ENCODE data around the gene PDZD2.

The PDZD2 gene

DNA sequence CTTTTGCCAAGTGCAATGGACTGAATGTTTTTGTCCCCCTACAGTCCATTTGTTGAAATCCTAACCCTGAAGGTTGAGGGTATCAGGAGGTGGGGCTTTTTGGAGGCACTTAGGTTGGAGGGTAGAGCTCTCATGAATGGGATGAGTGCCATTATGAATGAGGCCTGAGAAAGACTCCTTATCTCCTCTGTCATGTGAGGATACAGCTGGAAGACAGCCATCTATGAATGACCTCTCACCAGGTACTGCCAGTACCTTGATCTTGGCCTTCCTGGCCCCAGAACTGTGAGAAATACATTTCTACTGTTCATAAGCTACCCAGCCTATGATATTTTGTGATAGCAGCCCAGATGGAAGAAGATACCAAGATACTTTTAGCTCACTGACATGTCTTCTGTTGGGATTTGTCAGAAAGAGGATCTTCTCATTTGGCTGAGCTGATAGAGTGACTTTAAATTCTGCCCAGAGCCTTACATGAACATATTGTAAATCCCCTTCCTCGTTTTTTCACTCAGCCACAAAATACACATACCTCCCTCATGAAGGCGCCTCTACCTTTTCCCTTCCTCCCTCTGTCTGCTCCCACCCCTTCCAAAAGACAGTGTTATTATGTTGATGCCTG lies 256.4 kb downstream of the PDZD2 start:
- no peak for DNase-seq (ENCODE audit: extremely low spot score)
- ChIA-PET POLR2A (interaction anchor here (0.6 kb wide), 1 partner anchor 284 kb away, joined by 3 read pairs; no protein-coding TSS in a partner anchor), CTCF (interaction anchor here (1.3 kb wide), 1 partner anchor 12 kb away, joined by 3 read pairs; no protein-coding TSS in a partner anchor)
- TF ChIP-seq, protein P1, sequence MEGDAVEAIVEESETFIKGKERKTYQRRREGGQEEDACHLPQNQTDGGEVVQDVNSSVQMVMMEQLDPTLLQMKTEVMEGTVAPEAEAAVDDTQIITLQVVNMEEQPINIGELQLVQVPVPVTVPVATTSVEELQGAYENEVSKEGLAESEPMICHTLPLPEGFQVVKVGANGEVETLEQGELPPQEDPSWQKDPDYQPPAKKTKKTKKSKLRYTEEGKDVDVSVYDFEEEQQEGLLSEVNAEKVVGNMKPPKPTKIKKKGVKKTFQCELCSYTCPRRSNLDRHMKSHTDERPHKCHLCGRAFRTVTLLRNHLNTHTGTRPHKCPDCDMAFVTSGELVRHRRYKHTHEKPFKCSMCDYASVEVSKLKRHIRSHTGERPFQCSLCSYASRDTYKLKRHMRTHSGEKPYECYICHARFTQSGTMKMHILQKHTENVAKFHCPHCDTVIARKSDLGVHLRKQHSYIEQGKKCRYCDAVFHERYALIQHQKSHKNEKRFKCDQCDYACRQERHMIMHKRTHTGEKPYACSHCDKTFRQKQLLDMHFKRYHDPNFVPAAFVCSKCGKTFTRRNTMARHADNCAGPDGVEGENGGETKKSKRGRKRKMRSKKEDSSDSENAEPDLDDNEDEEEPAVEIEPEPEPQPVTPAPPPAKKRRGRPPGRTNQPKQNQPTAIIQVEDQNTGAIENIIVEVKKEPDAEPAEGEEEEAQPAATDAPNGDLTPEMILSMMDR (IDR thresholded peaks at IDR 0.05; ENCODE audit: control extremely low read depth, extremely low read depth, low read depth, missing control alignments): no peak

DNA sequence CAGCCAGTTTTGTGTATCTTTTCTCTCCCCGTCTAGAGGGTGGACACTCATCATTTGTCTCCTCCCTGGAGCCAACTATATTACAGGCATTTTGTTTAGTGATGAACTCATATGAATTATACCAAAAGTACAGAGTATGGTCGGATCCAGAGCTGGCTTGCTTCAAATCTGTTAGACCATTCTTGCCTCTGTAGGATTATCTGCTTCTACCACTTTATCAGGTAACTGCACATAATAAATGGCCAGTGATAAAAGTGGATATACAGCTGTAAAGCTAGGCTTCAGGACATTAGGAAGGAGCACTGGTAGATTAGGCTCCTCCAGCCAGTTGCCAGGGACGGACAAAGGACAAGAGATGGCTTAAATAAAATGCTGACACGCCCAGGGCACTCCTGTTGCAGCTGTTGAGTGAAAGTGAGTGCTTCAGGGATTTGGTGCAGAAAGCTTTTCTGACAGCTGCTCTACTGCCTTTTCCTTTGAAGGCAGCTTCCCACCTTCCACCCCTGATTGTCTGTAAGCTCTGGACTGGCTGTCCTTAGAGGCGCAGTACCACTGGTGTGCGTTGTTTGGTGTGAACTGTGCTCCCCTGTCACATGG lies 259.2 kb downstream of the PDZD2 start:
- POLR2A ChIA-PET: no interaction called here
- CTCF ChIA-PET: interaction anchor here (2.8 kb wide), 1 partner anchor 10 kb away, joined by 12 read pairs; no protein-coding TSS in a partner anchor
- no peak for DNase-seq (ENCODE audit: extremely low spot score)
- TF ChIP-seq, protein P1 (IDR thresholded peaks at IDR 0.05; ENCODE audit: control extremely low read depth, extremely low read depth, low read depth, missing control alignments): no peak

- CTCF ChIA-PET: interaction anchor here (2.8 kb wide), 1 partner anchor 8 kb away, joined by 12 read pairs; no protein-coding TSS in a partner anchor
- TF ChIP-seq, protein P1 (IDR thresholded peaks at IDR 0.05; ENCODE audit: control extremely low read depth, extremely low read depth, low read depth, missing control alignments): no peak
- POLR2A ChIA-PET: no interaction called here
- DNase-seq (ENCODE audit: extremely low spot score): no peak
Observed at GRCh38 chr5:31900296-31900865, 261.4 kb downstream of the PDZD2 start.

GRCh38 chr5:31901807-31902530 lies 263.0 kb downstream of the PDZD2 start:
- ChIA-PET CTCF (no interaction called here), POLR2A (no interaction called here)
- TF ChIP-seq, protein P1 (IDR thresholded peaks at IDR 0.05; ENCODE audit: control extremely low read depth, extremely low read depth, low read depth, missing control alignments): no peak
- no peak for DNase-seq (ENCODE audit: extremely low spot score)

DNA sequence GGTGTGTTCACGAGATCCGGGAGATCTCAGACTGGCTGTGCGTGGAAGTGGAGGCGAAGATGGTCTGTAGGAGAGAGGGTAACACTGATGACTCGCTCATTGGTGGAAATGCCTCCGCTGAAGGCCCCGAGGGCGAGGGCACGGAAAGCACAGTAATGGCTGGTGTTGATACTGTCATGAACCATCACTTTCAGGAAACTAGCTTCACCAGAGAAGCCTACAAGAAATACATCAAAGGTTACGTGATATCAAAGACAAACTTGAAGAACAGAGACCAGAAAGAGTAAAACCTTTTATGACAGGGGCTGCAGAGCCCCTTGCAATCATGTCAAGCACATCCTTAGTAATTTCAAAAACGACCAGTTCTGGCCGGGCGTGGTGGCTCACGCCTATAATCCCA lies 269.5 kb downstream of the PDZD2 start:
- POLR2A ChIA-PET: no interaction called here
- no peak for DNase-seq (ENCODE audit: extremely low spot score)

More for the DNA sequence above, 269.5 kb downstream of the PDZD2 start:
- TF ChIP-seq, protein P1 (IDR thresholded peaks at IDR 0.05; ENCODE audit: control extremely low read depth, extremely low read depth, low read depth, missing control alignments): no peak
- CTCF ChIA-PET: interaction anchor here (0.9 to 2.7 kb wide), 4 partner anchors 9 to 270 kb away, joined by 3 to 12 read pairs (median 4); no protein-coding TSS in a partner anchor

Data from GM10248 (cell line).